ENCODE results near the gene SERPINC1. TPM values are rescaled to one million over a fixed set of nuclear protein-coding genes. Genes with fewer than 3 reads are reported as not detected.
"Not testable (repeated sequence)": the region's sequence is repeated elsewhere in the genome, so short reads cannot be mapped to it uniquely, and the experiment has no call there.

The SERPINC1 gene
- total RNA-seq, 4 donors from 2014 or later: 0.31 to 2.3 TPM; not detected in 2

- 89% methylated on average over 4 of the region's 4 CpGs for WGBS
Measured at GRCh38 chr1:173886746-173887611, 30.1 kb downstream of the SERPINC1 start.

GRCh38 chr1:173884701-173885100 is 32.4 kb downstream of the SERPINC1 start:
- H3K9me3 ChIP-seq: no peaks in the 10 kb centered on the region
- 90% methylated on average over 5 of the region's 5 CpGs for WGBS
- no peak for TF ChIP-seq CTCF (IDR thresholded peaks at IDR 0.05)
- no peak for TF ChIP-seq POLR2A (IDR thresholded peaks at IDR 0.05)
- TF ChIP-seq POLR2AphosphoS5 (IDR thresholded peaks at IDR 0.05): no peak
- TF ChIP-seq EP300 (IDR thresholded peaks at IDR 0.05): no peak

More at GRCh38 chr1:173886746-173887611, 30.1 kb downstream of the SERPINC1 start:
- TF ChIP-seq POLR2AphosphoS5 (IDR thresholded peaks at IDR 0.05): no peak
- TF ChIP-seq POLR2A (IDR thresholded peaks at IDR 0.05): no peak
- no peak for TF ChIP-seq EP300 (IDR thresholded peaks at IDR 0.05)
- TF ChIP-seq CTCF (IDR thresholded peaks at IDR 0.05): no peak
- Histone ChIP-seq H3K4me3 (no peak overlapping the region), H3K9me3 (no peaks in the 10 kb centered on the region), H3K27me3 (no peaks in the 10 kb centered on the region), H3K36me3 (peaks cover 18% of the 10 kb centered on the region), H3K27ac (no peak overlapping the region), H3K4me1 (no peaks in the 10 kb centered on the region)
- no peak for DNase-seq (ENCODE audit: low spot score in 2 of 2)

GRCh38 chr1:173881117-173881516 is 36.0 kb downstream of the SERPINC1 start:
- H3K27me3 ChIP-seq; H3K4me1 ChIP-seq; DNase-seq (ENCODE audit: low spot score in 2 of 2); H3K4me3 ChIP-seq; H3K9me3 ChIP-seq; H3K27ac ChIP-seq: not testable (repeated sequence)
- peaks cover 35% of the 10 kb centered on the region for H3K36me3 ChIP-seq
- WGBS: 91% methylated on average over 4 of the region's 4 CpGs

More at GRCh38 chr1:173884701-173885100, 32.4 kb downstream of the SERPINC1 start:
- no peak overlapping the region for H3K4me3 ChIP-seq
- H3K27me3 ChIP-seq: no peaks in the 10 kb centered on the region
- H3K4me1 ChIP-seq: no peaks in the 10 kb centered on the region
- no peak overlapping the region for H3K27ac ChIP-seq
- H3K36me3 ChIP-seq: peaks cover 22% of the 10 kb centered on the region
- no peak for DNase-seq (ENCODE audit: low spot score in 2 of 2)

GRCh38 chr1:173878251-173878650 is 38.9 kb downstream of the SERPINC1 start:
- H3K36me3 ChIP-seq: peaks cover 34% of the 10 kb centered on the region
- no peak overlapping the region for H3K27ac ChIP-seq
- no peaks in the 10 kb centered on the region for H3K9me3 ChIP-seq
- H3K4me1 ChIP-seq: no peaks in the 10 kb centered on the region
- no peak for TF ChIP-seq EP300 (IDR thresholded peaks at IDR 0.05)
- TF ChIP-seq CTCF (IDR thresholded peaks at IDR 0.05): no peak
- no peak overlapping the region for H3K4me3 ChIP-seq
- DNase-seq (ENCODE audit: low spot score in 2 of 2): no peak
- no peaks in the 10 kb centered on the region for H3K27me3 ChIP-seq

GRCh38 chr1:173876732-173877131 is 40.4 kb downstream of the SERPINC1 start:
- no peaks in the 10 kb centered on the region for H3K4me1 ChIP-seq
- H3K36me3 ChIP-seq: peaks cover 34% of the 10 kb centered on the region
- no peaks in the 10 kb centered on the region for H3K27me3 ChIP-seq
- no peak for DNase-seq (ENCODE audit: low spot score in 2 of 2)
- H3K27ac ChIP-seq: no peak overlapping the region
- H3K9me3 ChIP-seq: no peaks in the 10 kb centered on the region
- WGBS: 94% methylated on average over 5 of the region's 5 CpGs
- no peak for TF ChIP-seq CTCF (IDR thresholded peaks at IDR 0.05)
- no peak for TF ChIP-seq EP300 (IDR thresholded peaks at IDR 0.05)
- TF ChIP-seq POLR2A (IDR thresholded peaks at IDR 0.05): no peak
- TF ChIP-seq POLR2AphosphoS5 (IDR thresholded peaks at IDR 0.05): no peak
- no peak overlapping the region for H3K4me3 ChIP-seq

Data from suprapubic skin (tissue), 4 donors.